ENCODE measurements around the gene HEXD.

HEXD gene

DNA sequence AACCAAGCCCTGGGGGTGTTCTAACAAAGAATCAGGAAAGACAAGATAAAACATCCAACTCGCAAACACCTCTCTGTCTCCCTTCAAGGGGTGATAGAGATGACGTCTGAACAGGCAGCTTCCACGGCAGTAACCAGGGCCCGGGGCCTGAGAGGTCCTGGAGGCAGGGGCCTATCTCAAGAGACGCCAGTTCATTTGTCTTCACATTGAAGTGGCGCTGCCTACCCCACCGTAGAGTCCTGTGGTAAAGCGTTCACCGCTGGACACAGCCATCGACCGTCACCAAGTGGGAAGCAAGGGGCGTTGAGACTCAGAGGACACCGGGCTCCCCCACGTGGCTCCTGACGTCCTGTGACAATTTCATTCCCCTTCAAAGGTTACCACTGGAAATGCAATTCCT, 25.2 kb upstream of the HEXD start:
- no peak for DNase-seq (ENCODE audit: low spot score)
- no peak overlapping the region for H3K4me3 ChIP-seq
- TF ChIP-seq, protein P1, sequence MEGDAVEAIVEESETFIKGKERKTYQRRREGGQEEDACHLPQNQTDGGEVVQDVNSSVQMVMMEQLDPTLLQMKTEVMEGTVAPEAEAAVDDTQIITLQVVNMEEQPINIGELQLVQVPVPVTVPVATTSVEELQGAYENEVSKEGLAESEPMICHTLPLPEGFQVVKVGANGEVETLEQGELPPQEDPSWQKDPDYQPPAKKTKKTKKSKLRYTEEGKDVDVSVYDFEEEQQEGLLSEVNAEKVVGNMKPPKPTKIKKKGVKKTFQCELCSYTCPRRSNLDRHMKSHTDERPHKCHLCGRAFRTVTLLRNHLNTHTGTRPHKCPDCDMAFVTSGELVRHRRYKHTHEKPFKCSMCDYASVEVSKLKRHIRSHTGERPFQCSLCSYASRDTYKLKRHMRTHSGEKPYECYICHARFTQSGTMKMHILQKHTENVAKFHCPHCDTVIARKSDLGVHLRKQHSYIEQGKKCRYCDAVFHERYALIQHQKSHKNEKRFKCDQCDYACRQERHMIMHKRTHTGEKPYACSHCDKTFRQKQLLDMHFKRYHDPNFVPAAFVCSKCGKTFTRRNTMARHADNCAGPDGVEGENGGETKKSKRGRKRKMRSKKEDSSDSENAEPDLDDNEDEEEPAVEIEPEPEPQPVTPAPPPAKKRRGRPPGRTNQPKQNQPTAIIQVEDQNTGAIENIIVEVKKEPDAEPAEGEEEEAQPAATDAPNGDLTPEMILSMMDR (IDR thresholded peaks at IDR 0.05): no peak
- no peak overlapping the region for H3K27ac ChIP-seq

DNA sequence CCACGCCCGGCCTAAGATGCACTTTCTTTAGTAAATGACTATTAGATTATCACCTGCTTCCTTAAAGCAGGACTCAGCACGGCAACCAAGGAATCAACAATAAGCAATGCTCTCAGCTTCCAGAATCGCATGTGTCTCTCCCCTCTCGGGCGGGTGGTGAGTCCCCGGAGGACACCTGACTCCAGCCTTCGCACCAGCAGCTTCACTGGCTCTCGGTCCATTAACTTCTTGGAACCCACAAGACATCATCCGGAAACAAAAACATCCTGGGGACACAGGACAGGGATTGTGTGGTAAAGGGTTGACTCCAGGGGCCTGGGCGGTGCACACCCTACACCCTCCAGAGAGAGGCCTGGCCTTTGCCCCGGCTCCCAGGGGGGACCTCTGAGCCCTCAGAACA, 23.9 kb upstream of the HEXD start:
- TF ChIP-seq, protein P1 (IDR thresholded peaks at IDR 0.05): no peak
- Histone ChIP-seq H3K4me3 (no peak overlapping the region), H3K27ac (no peak overlapping the region)
- DNase-seq (ENCODE audit: low spot score): no peak

DNA sequence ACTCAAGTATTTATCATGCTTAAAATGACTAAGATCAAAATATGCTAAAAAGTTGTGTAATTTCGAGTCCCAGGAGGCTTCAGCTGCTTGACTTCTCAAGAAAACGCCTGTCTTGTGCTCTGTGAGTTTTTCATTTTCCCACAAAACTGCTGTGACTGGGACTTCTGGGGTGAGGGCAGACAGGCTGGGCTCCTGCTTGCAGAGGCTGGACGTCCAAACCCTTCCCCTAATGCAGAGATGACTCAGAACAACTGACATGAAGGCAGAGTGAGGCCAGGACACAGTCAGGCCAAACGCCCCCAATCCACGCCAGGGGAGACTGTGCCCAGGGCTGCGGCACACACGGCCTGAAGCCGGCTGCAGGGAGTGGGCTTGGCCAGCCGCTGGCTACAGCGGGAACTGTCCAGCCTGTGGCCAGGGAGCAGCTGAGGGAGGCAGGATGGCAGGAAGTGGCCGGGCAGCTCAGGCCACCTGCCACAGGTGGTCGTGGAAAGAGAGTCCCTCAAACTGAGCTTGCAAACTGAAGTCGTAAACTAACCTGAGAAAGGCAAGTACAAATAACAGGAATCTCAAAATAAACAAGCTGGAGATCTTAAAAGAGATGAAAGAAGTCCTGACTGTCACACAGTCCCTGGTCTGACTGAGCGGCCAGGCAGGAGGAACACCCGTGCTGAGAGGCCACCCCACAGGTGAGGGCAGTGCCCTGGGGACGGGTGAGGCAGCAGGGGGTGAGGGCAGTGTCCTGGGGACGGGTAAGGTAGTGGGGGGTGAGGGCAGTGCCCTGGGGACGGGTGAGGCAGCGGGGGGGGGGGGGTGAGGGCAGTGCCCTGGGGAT, 21.3 kb upstream of the HEXD start:
- Histone ChIP-seq H3K27ac (no peak overlapping the region), H3K4me3 (no peak overlapping the region)
- TF ChIP-seq, protein P1 (IDR thresholded peaks at IDR 0.05): no peak
- DNase-seq (ENCODE audit: low spot score): no peak

DNA sequence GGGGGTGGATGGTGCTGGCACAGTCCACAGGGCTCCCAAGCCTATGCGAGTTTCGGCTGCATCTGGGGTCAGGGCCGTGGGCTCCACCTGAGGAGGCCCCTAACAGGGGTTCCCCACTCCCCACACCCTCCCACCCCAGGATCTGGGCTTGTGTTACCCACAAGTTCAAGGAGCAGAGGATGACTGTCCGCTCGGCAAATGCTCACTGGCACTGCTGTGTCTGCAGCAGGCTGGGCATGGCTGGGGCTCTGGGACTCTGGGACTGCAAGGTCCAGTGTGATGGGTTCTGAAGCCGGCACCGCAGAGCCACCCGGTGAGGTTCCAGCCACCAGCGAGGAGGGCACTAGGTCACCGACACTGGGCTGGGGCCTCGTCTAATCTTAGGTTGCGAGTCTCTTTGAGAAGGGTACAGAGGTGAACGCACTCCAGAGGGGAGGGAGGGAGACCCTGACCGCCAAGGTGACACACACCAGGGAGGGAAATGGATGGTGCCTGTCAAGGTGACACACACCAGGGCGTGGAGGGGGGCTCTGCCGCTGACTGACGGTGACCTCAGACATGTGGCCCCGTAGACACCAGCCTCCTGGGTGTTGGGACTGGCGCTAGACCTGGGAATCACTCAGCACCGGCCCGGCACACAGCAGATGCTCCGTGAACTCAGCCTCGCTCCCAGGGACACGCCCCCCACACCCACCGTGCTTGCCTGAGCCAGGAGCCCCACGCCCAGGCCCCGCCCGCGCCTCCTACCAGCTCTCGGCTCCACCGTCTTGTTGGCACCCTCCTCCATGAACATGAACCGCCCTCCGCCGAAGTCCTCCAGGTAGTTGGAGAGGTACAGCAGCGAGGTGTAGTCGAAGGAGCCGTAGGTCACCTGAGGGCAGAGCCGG, 20.5 kb upstream of the HEXD start:
- no peak for DNase-seq (ENCODE audit: low spot score)
- TF ChIP-seq, protein P1 (IDR thresholded peaks at IDR 0.05): no peak
- Histone ChIP-seq H3K4me3 (no peak overlapping the region), H3K27ac (no peak overlapping the region)

DNA sequence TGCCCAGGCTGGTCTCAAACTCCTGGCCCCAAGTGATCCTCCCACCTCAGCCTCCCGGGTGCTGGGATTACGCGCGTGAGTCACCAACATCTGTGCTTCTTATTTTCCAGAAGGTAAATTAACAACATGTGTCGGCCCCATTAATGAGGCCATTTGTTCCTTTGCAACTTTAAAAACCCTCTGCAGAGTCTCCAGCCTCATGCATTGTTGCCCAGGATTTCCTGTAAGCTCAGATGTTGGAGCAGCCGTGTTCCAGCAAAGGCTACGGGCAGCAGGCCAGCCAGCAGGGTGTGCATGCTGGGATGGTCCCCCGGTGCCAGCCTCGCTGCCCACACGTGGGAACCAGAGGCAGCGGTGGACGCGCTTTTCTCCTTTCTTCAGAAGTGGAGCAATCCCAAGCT, 19.1 kb upstream of the HEXD start:
- no peak for DNase-seq (ENCODE audit: low spot score)
- no peak overlapping the region for H3K27ac ChIP-seq
- H3K4me3 ChIP-seq: no peak overlapping the region
- TF ChIP-seq, protein P1 (IDR thresholded peaks at IDR 0.05): no peak

DNA sequence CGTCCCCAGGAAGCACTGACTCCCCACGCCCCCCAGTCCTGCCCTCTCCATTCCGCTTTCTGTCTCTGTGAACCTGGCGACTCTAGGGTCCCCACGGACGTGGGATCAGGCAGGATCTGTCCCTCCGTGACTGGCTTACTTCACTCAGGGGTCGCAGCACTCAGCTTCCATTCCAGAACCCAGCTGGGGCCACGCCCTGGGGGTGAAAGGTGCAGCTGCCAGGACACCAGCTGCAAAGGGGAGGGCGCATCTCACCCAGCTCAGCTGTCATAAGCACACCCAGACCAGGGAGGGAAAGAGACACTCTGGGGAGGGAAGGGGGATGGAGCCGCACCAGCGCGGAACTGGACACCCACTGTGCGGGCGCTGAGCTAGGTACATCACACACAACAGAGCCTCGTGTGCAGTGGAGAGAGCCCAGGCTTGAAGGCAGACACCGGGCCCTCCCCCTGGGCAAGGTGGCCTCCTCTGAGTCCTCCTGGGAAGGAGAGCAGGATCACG, 18.5 kb upstream of the HEXD start:
- no peak overlapping the region for H3K4me3 ChIP-seq
- no peak for DNase-seq (ENCODE audit: low spot score)
- TF ChIP-seq, protein P1 (IDR thresholded peaks at IDR 0.05): no peak
- H3K27ac ChIP-seq: no peak overlapping the region

Data from coronary artery (tissue), 2 donors.